ENCODE results near the gene KCND3. TPM values are rescaled to one million over a fixed set of nuclear protein-coding genes. Genes with fewer than 3 reads are reported as not detected.

Gene KCND3
- total RNA-seq, 3 donors from 2014 or later (not counting 1 experiment from before 2014, with no cell fraction given): 0.07 to 0.16 TPM; not detected in 1

GRCh38 chr1:111977378-111977777, 12.1 kb downstream of the KCND3 start:
- Mint-ChIP-seq H3K4me3 (no peak overlapping the region), H3K36me3 (no peaks in the 10 kb centered on the region), H3K9me3 (no peaks in the 10 kb centered on the region), H3K27ac (no peak overlapping the region), H3K4me1 (no peaks in the 10 kb centered on the region), H3K27me3 (ENCODE audit: low read depth in 2 of 2) (peaks cover 29 to 68% of the 10 kb centered on the region in 2 donors)
- no peaks in the 10 kb centered on the region for H3K4me1 ChIP-seq (ENCODE audit: control insufficient read depth, insufficient read depth, low read length)
- 78% methylated on average over 8 of the region's 9 CpGs for WGBS (ENCODE audit: insufficient coverage)
- H3K27me3 ChIP-seq (ENCODE audit: control insufficient read depth, insufficient read depth, low read length): peaks cover 3% of the 10 kb centered on the region
- H3K36me3 ChIP-seq (ENCODE audit: control insufficient read depth, insufficient read depth, low read length): no peaks in the 10 kb centered on the region
- H3K4me3 ChIP-seq (ENCODE audit: low read length): no peak overlapping the region
- H3K9me3 ChIP-seq (ENCODE audit: control insufficient read depth, insufficient read depth, low read length): no peaks in the 10 kb centered on the region
- no peak for TF ChIP-seq CTCF (IDR thresholded peaks at IDR 0.05)
- DNase-seq (no peak), ATAC-seq (no peak)
- intact Hi-C loops (cut with micrococcal nuclease): no loop called here
- no peak overlapping the region for H3K27ac ChIP-seq (ENCODE audit: low read length)

- WGBS (ENCODE audit: insufficient coverage): 49% methylated on average over 3 of the region's 3 CpGs
Measured at GRCh38 chr1:111976842-111977241, 12.6 kb downstream of the KCND3 start.

GRCh38 chr1:111976332-111976731, 13.1 kb downstream of the KCND3 start:
- Mint-ChIP-seq H3K36me3 (no peaks in the 10 kb centered on the region), H3K4me3 (no peak overlapping the region), H3K4me1 (no peaks in the 10 kb centered on the region), H3K9me3 (no peaks in the 10 kb centered on the region), H3K27ac (no peak overlapping the region), H3K27me3 (ENCODE audit: low read depth in 2 of 2) (peaks cover 36 to 70% of the 10 kb centered on the region in 2 donors)
- no peak for TF ChIP-seq CTCF (IDR thresholded peaks at IDR 0.05)
- Histone ChIP-seq H3K4me3 (ENCODE audit: low read length) (no peak overlapping the region), H3K27me3 (ENCODE audit: control insufficient read depth, insufficient read depth, low read length) (peaks cover 3% of the 10 kb centered on the region), H3K9me3 (ENCODE audit: control insufficient read depth, insufficient read depth, low read length) (no peaks in the 10 kb centered on the region), H3K36me3 (ENCODE audit: control insufficient read depth, insufficient read depth, low read length) (no peaks in the 10 kb centered on the region), H3K27ac (ENCODE audit: low read length) (no peak overlapping the region), H3K4me1 (ENCODE audit: control insufficient read depth, insufficient read depth, low read length) (no peaks in the 10 kb centered on the region)
- 62% methylated on average over 5 of the region's 5 CpGs for WGBS (ENCODE audit: insufficient coverage)
- no peak for DNase-seq
- ATAC-seq: no peak
- intact Hi-C loops (cut with micrococcal nuclease): no loop called here

More at GRCh38 chr1:111976842-111977241, 12.6 kb downstream of the KCND3 start:
- H3K4me1 ChIP-seq (ENCODE audit: control insufficient read depth, insufficient read depth, low read length): no peaks in the 10 kb centered on the region
- H3K4me3 Mint-ChIP-seq: no peak overlapping the region
- intact Hi-C loops (cut with micrococcal nuclease): no loop called here
- no peaks in the 10 kb centered on the region for H3K4me1 Mint-ChIP-seq
- H3K36me3 Mint-ChIP-seq: no peaks in the 10 kb centered on the region
- peaks cover 32 to 70% of the 10 kb centered on the region in 2 donors for H3K27me3 Mint-ChIP-seq (ENCODE audit: low read depth in 2 of 2)
- no peak overlapping the region for H3K27ac Mint-ChIP-seq
- no peak overlapping the region for H3K27ac ChIP-seq (ENCODE audit: low read length)
- no peaks in the 10 kb centered on the region for H3K36me3 ChIP-seq (ENCODE audit: control insufficient read depth, insufficient read depth, low read length)
- peaks cover 3% of the 10 kb centered on the region for H3K27me3 ChIP-seq (ENCODE audit: control insufficient read depth, insufficient read depth, low read length)
- no peak for ATAC-seq
- no peaks in the 10 kb centered on the region for H3K9me3 Mint-ChIP-seq
- no peak overlapping the region for H3K4me3 ChIP-seq (ENCODE audit: low read length)
- no peak for DNase-seq
- no peaks in the 10 kb centered on the region for H3K9me3 ChIP-seq (ENCODE audit: control insufficient read depth, insufficient read depth, low read length)
- no peak for TF ChIP-seq CTCF (IDR thresholded peaks at IDR 0.05)

- Mint-ChIP-seq H3K27me3 (ENCODE audit: low read depth in 2 of 2) (peaks cover 45 to 77% of the 10 kb centered on the region in 2 donors), H3K4me3 (no peak overlapping the region), H3K36me3 (no peaks in the 10 kb centered on the region), H3K27ac (no peak overlapping the region), H3K9me3 (no peaks in the 10 kb centered on the region), H3K4me1 (no peaks in the 10 kb centered on the region)
- H3K4me3 ChIP-seq (ENCODE audit: low read length): no peak overlapping the region
- ATAC-seq: no peak
- 20% methylated on average over 2 of the region's 3 CpGs for WGBS (ENCODE audit: insufficient coverage)
- no peaks in the 10 kb centered on the region for H3K4me1 ChIP-seq (ENCODE audit: control insufficient read depth, insufficient read depth, low read length)
- H3K27me3 ChIP-seq (ENCODE audit: control insufficient read depth, insufficient read depth, low read length): peaks cover 3% of the 10 kb centered on the region
- H3K27ac ChIP-seq (ENCODE audit: low read length): no peak overlapping the region
- TF ChIP-seq CTCF (IDR thresholded peaks at IDR 0.05): no peak
- intact Hi-C loops (cut with micrococcal nuclease): no loop called here
- H3K9me3 ChIP-seq (ENCODE audit: control insufficient read depth, insufficient read depth, low read length): no peaks in the 10 kb centered on the region
- H3K36me3 ChIP-seq (ENCODE audit: control insufficient read depth, insufficient read depth, low read length): no peaks in the 10 kb centered on the region
- no peak for DNase-seq
Measured at GRCh38 chr1:111973150-111973790, 16.2 kb downstream of the KCND3 start.

Measured in natural killer cell (primary cell).